ENCODE results near the gene PSAP. TPM values are rescaled to one million over a fixed set of nuclear protein-coding genes. Genes with fewer than 3 reads are reported as not detected.

The PSAP gene
- total and polyA plus RNA-seq, 2 experiments from 2014 or later, result 151 to 391 TPM

DNA sequence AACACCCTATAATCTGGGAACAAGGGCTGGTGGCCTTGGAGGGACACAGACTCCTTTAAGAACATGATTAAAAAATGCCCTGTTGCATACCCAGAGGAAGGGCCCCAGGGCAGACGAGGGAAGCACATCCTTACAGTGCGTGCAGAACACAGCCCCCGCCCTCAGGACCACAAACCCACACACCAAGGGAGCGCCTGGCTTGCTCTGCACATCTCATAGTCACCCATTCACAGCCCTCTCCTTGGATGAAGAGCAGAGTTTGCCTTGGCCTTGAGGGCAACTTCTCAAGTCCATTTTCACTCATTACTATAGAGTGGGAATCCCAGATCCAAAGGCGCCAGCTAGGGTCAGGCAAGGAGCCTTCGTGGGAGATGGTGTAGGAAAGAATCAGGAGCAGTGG is 71.4 kb downstream of the PSAP start (continued):
- no peak for TF ChIP-seq ZNF331 (CRISPR knock-in tag; IDR thresholded peaks at IDR 0.05; ENCODE audit: low read depth)
- no peak for TF ChIP-seq CREB1 (CRISPR knock-in tag; IDR thresholded peaks at IDR 0.05; ENCODE audit: low read depth)

DNA sequence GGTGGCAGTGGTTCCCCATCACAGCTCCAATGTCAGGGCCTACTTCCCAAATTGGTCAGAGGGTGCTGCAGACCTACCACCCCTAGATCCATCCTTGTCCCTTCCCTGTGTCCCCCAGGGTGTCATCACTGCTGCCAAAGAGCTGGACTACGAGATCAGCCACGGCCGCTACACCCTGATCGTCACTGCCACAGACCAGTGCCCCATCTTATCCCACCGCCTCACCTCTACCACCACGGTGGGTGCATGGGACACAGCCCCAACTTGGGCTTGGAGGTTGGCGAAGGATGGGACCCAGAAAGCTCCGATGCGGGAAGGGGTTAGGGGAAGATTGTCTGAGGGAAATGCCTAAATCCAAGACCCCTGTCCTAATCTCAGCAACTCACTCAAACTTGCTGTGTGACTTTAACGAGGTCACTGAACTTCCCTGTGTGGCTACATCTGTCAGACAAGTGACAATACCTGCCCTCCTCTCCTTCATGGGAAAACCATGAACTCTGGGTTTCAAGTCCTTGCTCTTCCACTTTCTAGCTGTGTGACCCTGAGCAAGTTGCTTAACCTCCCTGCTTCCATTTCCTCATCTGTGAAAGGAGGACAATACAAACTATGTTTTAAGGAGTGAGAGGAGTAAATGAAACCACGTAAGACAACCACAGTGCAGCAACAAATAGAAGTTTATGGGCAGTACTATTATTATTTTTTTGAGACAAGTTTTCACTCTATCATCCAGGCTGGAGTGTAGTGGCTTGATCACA is 72.8 kb downstream of the PSAP start:
- no peak overlapping the region for H3K4me3 Mint-ChIP-seq
- Histone ChIP-seq H3K79me2 (replicated peaks; ENCODE audit: insufficient read depth) (no peaks in the 10 kb centered on the region), H3K4me3 (no peak overlapping the region), H3K27ac (ENCODE audit: low read depth) (no peak overlapping the region), H3K4me2 (no peak overlapping the region), H3K36me3 (ENCODE audit: insufficient read depth) (no peaks in the 10 kb centered on the region), H4K20me1 (replicated peaks; ENCODE audit: insufficient read depth) (no peaks in the 10 kb centered on the region), H3K9me2 (ENCODE audit: insufficient read depth) (no peaks in the 10 kb centered on the region), H3K4me1 (ENCODE audit: insufficient read depth) (peaks cover 8% of the 10 kb centered on the region), H3K27me3 (ENCODE audit: insufficient read depth) (peaks cover under 1% of the 10 kb centered on the region; the same call in 1 of the 2 replicates), H2AFZ (no peak overlapping the region), H3F3A (replicated peaks; ENCODE audit: low read depth) (no peaks in the 10 kb centered on the region)
- DNase-seq (ENCODE audit: low spot score) (no peak), ATAC-seq (no peak)
- H3K27me3 Mint-ChIP-seq (ENCODE audit: insufficient read depth, low read depth, poor library complexity), result peaks cover 7% of the 10 kb centered on the region
- no peaks in the 10 kb centered on the region for H3K36me3 Mint-ChIP-seq (ENCODE audit: low read depth)
- peaks cover 23% of the 10 kb centered on the region for H3K4me1 Mint-ChIP-seq
- H3K9me3 Mint-ChIP-seq, result 0 out of 3 replicates have a peak, but pooled peaks cover 2% of the 10 kb centered on the region
- no peak overlapping the region for H3K27ac Mint-ChIP-seq
- TF ChIP-seq CREB1 (CRISPR knock-in tag; IDR thresholded peaks at IDR 0.05; ENCODE audit: low read depth), result no peak
- no peak for TF ChIP-seq ZNF114 (CRISPR knock-in tag; IDR thresholded peaks at IDR 0.05)
- TF ChIP-seq, protein P1, sequence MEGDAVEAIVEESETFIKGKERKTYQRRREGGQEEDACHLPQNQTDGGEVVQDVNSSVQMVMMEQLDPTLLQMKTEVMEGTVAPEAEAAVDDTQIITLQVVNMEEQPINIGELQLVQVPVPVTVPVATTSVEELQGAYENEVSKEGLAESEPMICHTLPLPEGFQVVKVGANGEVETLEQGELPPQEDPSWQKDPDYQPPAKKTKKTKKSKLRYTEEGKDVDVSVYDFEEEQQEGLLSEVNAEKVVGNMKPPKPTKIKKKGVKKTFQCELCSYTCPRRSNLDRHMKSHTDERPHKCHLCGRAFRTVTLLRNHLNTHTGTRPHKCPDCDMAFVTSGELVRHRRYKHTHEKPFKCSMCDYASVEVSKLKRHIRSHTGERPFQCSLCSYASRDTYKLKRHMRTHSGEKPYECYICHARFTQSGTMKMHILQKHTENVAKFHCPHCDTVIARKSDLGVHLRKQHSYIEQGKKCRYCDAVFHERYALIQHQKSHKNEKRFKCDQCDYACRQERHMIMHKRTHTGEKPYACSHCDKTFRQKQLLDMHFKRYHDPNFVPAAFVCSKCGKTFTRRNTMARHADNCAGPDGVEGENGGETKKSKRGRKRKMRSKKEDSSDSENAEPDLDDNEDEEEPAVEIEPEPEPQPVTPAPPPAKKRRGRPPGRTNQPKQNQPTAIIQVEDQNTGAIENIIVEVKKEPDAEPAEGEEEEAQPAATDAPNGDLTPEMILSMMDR (conservative IDR thresholded peaks at IDR 0.05; ENCODE audit: low read depth in 2 of 2), result no peak
- TF ChIP-seq, protein P2, sequence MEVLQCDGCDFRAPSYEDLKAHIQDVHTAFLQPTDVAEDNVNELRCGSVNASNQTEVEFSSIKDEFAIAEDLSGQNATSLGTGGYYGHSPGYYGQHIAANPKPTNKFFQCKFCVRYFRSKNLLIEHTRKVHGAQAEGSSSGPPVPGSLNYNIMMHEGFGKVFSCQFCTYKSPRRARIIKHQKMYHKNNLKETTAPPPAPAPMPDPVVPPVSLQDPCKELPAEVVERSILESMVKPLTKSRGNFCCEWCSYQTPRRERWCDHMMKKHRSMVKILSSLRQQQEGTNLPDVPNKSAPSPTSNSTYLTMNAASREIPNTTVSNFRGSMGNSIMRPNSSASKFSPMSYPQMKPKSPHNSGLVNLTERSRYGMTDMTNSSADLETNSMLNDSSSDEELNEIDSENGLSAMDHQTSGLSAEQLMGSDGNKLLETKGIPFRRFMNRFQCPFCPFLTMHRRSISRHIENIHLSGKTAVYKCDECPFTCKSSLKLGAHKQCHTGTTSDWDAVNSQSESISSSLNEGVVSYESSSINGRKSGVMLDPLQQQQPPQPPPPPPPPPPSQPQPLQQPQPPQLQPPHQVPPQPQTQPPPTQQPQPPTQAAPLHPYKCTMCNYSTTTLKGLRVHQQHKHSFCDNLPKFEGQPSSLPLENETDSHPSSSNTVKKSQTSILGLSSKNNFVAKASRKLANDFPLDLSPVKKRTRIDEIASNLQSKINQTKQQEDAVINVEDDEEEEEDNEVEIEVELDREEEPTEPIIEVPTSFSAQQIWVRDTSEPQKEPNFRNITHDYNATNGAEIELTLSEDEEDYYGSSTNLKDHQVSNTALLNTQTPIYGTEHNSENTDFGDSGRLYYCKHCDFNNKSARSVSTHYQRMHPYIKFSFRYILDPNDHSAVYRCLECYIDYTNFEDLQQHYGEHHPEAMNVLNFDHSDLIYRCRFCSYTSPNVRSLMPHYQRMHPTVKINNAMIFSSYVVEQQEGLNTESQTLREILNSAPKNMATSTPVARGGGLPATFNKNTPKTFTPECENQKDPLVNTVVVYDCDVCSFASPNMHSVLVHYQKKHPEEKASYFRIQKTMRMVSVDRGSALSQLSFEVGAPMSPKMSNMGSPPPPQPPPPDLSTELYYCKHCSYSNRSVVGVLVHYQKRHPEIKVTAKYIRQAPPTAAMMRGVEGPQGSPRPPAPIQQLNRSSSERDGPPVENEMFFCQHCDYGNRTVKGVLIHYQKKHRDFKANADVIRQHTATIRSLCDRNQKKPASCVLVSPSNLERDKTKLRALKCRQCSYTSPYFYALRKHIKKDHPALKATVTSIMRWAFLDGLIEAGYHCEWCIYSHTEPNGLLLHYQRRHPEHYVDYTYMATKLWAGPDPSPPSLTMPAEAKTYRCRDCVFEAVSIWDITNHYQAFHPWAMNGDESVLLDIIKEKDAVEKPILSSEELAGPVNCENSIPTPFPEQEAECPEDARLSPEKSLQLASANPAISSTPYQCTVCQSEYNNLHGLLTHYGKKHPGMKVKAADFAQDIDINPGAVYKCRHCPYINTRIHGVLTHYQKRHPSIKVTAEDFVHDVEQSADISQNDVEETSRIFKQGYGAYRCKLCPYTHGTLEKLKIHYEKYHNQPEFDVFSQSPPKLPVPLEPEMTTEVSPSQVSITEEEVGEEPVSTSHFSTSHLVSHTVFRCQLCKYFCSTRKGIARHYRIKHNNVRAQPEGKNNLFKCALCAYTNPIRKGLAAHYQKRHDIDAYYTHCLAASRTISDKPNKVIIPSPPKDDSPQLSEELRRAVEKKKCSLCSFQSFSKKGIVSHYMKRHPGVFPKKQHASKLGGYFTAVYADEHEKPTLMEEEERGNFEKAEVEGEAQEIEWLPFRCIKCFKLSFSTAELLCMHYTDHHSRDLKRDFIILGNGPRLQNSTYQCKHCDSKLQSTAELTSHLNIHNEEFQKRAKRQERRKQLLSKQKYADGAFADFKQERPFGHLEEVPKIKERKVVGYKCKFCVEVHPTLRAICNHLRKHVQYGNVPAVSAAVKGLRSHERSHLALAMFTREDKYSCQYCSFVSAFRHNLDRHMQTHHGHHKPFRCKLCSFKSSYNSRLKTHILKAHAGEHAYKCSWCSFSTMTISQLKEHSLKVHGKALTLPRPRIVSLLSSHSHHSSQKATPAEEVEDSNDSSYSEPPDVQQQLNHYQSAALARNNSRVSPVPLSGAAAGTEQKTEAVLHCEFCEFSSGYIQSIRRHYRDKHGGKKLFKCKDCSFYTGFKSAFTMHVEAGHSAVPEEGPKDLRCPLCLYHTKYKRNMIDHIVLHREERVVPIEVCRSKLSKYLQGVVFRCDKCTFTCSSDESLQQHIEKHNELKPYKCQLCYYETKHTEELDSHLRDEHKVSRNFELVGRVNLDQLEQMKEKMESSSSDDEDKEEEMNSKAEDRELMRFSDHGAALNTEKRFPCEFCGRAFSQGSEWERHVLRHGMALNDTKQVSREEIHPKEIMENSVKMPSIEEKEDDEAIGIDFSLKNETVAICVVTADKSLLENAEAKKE (CRISPR knock-in tag; IDR thresholded peaks at IDR 0.05), result no peak
- TF ChIP-seq NANOG (IDR thresholded peaks at IDR 0.05; ENCODE audit: borderline replicate concordance), result no peak
- no peak for TF ChIP-seq POLR2AphosphoS5 (IDR thresholded peaks at IDR 0.05; ENCODE audit: low read depth)
- no peak for TF ChIP-seq EZH2 (IDR thresholded peaks at IDR 0.05; ENCODE audit: low read depth, unreplicated experiment)
- TF ChIP-seq, protein P3, sequence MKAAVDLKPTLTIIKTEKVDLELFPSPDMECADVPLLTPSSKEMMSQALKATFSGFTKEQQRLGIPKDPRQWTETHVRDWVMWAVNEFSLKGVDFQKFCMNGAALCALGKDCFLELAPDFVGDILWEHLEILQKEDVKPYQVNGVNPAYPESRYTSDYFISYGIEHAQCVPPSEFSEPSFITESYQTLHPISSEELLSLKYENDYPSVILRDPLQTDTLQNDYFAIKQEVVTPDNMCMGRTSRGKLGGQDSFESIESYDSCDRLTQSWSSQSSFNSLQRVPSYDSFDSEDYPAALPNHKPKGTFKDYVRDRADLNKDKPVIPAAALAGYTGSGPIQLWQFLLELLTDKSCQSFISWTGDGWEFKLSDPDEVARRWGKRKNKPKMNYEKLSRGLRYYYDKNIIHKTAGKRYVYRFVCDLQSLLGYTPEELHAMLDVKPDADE (IDR thresholded peaks at IDR 0.05), result no peak
- TF ChIP-seq ZNF331 (CRISPR knock-in tag; IDR thresholded peaks at IDR 0.05; ENCODE audit: low read depth), result no peak
- TF ChIP-seq, protein P4, sequence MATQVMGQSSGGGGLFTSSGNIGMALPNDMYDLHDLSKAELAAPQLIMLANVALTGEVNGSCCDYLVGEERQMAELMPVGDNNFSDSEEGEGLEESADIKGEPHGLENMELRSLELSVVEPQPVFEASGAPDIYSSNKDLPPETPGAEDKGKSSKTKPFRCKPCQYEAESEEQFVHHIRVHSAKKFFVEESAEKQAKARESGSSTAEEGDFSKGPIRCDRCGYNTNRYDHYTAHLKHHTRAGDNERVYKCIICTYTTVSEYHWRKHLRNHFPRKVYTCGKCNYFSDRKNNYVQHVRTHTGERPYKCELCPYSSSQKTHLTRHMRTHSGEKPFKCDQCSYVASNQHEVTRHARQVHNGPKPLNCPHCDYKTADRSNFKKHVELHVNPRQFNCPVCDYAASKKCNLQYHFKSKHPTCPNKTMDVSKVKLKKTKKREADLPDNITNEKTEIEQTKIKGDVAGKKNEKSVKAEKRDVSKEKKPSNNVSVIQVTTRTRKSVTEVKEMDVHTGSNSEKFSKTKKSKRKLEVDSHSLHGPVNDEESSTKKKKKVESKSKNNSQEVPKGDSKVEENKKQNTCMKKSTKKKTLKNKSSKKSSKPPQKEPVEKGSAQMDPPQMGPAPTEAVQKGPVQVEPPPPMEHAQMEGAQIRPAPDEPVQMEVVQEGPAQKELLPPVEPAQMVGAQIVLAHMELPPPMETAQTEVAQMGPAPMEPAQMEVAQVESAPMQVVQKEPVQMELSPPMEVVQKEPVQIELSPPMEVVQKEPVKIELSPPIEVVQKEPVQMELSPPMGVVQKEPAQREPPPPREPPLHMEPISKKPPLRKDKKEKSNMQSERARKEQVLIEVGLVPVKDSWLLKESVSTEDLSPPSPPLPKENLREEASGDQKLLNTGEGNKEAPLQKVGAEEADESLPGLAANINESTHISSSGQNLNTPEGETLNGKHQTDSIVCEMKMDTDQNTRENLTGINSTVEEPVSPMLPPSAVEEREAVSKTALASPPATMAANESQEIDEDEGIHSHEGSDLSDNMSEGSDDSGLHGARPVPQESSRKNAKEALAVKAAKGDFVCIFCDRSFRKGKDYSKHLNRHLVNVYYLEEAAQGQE (IDR thresholded peaks at IDR 0.05; ENCODE audit: unreplicated experiment), result no peak
- TF ChIP-seq JUNB (IDR thresholded peaks at IDR 0.05; ENCODE audit: unreplicated experiment), result no peak
- TF ChIP-seq EZH2phosphoT487 (IDR thresholded peaks at IDR 0.05; ENCODE audit: unreplicated experiment), result no peak
